ENCODE data around the gene RANBP2. TPM values are rescaled to one million over a fixed set of nuclear protein-coding genes. Genes with fewer than 3 reads are reported as not detected.
"Not testable (repeated sequence)": the region's sequence is repeated elsewhere in the genome, so short reads cannot be mapped to it uniquely, and the experiment has no call there.

Gene RANBP2
- polyA plus RNA-seq, 3 donors: 63.4 to 75.4 (median 74.3) TPM

DNA sequence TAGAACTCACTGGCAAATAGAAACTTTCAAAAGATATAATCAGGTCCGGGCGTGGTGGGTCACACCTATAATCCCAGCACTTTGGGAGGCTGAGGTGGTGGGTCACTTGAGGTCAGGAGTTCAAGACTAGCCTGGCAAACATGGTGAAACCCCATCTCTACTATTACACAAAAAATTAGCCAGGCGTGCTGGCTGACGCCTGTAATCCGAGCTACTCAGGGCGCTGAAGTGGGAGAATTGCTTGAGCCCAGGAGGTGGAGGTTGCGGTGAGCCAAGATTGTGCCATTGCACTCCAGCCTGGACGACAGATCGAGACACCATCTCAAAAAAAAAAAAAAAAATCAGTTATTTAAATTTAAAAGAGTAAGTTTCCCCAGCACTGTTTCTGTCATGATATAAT, 38.7 kb downstream of the RANBP2 start:
- DNase-seq (ENCODE audit: extremely low read depth in 1 of 11, low read depth in 9 of 11, low spot score in 4 of 11): not testable (repeated sequence)

DNA sequence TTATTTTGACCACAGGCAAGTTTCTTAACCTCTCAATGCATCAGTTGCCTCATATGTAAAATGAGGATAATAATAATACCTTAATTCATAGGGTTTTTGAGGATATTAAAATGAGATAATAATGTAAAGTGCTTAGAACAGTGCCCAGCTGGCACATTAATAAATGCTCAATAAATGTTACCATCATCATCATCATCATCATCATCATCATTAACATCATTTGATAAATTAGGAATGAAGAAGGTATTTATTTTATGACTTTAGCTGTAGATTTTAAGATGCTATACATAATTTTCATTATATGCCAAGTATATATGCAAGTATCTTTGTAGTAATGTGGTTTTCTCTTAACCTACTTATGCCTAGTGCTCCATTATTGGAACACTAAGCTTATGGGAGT, 43.3 kb downstream of the RANBP2 start:
- not testable (repeated sequence) for DNase-seq (ENCODE audit: extremely low read depth in 1 of 11, low read depth in 9 of 11, low spot score in 4 of 11)

DNA sequence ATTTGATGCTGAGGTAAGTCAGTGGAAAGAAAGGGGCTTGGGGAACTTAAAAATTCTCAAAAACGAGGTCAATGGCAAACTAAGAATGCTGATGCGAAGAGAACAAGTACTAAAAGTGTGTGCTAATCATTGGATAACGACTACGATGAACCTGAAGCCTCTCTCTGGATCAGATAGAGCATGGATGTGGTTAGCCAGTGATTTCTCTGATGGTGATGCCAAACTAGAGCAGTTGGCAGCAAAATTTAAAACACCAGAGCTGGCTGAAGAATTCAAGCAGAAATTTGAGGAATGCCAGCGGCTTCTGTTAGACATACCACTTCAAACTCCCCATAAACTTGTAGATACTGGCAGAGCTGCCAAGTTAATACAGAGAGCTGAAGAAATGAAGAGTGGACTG, 47.4 kb downstream of the RANBP2 start:
- DNase-seq (ENCODE audit: extremely low read depth in 1 of 11, low read depth in 9 of 11, low spot score in 4 of 11): not testable (repeated sequence)

DNA sequence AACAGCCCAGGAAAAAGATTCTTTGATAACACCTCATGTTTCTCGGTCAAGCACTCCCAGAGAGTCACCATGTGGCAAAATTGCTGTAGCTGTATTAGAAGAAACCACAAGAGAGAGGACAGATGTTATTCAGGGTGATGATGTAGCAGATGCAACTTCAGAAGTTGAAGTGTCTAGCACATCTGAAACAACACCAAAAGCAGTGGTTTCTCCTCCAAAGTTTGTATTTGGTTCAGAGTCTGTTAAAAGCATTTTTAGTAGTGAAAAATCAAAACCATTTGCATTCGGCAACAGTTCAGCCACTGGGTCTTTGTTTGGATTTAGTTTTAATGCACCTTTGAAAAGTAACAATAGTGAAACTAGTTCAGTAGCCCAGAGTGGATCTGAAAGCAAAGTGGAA, 48.6 kb downstream of the RANBP2 start:
- not testable (repeated sequence) for DNase-seq (ENCODE audit: extremely low read depth in 1 of 11, low read depth in 9 of 11, low spot score in 4 of 11)

DNA sequence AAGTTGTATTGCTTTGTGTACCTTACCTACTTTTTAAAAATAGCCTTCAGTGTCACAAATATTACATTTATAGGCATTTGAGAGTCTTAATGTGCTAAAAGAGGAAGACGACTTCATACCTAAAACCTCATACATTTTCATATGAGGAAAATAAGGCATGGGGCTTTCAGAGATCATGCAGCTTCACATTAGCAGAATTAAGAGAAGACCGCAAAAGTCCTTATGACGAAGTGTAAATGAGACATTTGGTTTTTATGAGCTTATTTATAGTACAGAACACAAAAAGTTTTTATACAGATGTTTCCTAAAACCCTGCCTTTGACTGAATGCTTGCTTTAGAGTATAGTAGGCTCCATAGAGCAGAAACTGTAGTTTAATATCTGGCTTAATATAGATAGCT, 57.2 kb downstream of the RANBP2 start:
- DNase-seq (ENCODE audit: extremely low read depth in 1 of 11, low read depth in 9 of 11, low spot score in 4 of 11): no peak

DNA sequence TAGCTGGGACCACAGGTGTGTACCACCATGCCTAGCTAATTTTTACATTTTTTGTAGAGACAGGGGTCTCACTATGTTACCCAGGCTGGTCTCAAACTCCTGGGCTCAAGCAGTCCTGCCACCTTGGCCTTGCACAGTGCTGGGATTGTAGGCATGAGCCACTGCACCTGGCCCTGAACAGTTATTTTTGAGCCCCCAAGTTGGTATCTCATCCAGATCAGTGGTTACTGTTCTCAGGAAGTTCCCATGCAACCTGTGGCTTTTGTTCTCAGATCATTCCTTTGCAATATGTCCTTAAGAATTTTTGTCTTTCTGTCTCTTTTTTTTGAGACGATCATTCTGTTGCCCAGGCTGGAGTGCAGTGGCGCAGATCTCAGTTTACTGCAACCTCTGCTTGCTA, 59.6 kb downstream of the RANBP2 start:
- no peak for DNase-seq (ENCODE audit: extremely low read depth in 1 of 11, low read depth in 9 of 11, low spot score in 4 of 11)

DNA sequence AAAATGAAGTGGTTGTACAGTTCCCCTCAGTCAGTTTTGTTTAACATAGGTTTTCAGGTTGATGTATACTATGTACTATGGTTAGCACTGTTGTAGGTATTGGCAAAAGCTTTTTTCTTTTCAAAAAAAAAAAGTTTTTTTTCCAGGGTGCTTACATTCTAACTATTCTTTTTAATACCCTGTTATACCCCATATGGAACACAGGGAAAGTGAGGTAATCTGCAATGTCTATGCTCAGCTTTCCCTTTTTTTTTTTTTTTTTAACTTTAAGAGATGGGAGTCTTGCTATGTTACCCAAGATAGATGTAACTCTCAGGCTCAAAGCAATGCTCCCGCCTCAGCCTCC, 66.7 kb downstream of the RANBP2 start:
- no peak for DNase-seq (ENCODE audit: extremely low read depth in 1 of 11, low read depth in 9 of 11, low spot score in 4 of 11)

DNA sequence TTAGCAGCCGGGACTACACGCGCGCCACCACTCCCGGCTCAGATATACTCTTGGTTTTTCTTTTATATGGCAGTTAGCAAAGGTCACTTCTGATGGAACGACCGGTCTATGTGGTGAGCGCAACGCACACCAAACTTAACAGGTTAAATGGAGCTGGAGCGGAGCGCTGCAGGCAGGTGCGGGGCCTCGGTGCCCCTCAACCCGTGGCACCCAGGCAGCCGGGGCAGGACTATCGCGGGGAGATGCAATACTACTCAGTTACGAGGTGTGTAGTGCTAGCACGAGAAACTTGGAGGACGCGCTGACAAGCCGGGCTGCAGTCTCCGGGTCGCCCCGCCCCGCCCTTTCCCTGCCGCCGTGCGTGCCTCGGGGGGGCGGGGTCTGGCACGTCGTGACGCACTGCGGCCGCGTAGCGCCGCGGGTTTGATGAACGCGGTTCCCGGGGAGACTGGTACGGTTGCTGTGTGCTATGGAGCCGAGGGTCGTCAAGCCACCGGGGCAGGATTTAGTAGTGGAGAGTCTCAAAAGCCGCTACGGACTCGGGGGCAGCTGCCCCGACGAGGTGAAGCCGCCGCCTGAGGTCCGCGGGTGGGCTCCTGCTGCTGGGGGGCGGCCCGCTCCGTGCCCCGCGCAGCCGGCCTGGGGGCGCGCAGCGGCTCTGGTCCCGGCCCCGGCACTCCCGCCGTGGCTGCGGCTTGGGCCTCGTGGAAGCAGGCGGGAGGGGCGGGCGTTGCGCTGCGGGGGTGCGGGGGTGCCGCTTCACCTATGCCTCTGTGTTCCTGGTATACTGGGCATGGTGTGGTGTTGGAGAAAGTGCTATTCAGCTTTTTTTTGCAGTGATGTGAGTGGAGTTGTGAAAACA, 67.3 kb downstream of the RANBP2 start, which contains the start of gene CCDC138:
CCDC138 (plus strand) TSS at position 418 of the 862 bp plus-strand sequence; CDS start at position 470, 52 bp downstream.
- peak; percentile 65 to 87 (median 83) for DNase-seq (ENCODE audit: extremely low read depth in 1 of 11, low read depth in 9 of 11, low spot score in 4 of 11)

DNA sequence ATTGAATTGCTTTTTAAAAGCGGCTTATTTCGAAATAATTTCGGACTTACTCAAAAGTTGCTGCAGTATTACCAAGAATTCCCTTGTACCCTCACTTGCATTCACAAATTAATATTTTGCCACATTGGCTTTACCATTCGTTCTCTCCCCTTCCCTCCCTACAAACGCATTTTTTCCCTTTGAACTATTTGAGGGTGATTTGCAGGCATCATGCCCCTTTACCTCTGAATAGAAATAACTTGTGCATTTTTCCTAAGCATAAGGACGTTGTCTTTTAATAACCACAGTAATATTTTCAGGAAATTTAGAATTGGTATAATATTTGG, 67.9 kb downstream of the RANBP2 start:
- peak in 2 of 11 donors; percentile 1 to 12 for DNase-seq (ENCODE audit: extremely low read depth in 1 of 11, low read depth in 9 of 11, low spot score in 4 of 11)

DNA sequence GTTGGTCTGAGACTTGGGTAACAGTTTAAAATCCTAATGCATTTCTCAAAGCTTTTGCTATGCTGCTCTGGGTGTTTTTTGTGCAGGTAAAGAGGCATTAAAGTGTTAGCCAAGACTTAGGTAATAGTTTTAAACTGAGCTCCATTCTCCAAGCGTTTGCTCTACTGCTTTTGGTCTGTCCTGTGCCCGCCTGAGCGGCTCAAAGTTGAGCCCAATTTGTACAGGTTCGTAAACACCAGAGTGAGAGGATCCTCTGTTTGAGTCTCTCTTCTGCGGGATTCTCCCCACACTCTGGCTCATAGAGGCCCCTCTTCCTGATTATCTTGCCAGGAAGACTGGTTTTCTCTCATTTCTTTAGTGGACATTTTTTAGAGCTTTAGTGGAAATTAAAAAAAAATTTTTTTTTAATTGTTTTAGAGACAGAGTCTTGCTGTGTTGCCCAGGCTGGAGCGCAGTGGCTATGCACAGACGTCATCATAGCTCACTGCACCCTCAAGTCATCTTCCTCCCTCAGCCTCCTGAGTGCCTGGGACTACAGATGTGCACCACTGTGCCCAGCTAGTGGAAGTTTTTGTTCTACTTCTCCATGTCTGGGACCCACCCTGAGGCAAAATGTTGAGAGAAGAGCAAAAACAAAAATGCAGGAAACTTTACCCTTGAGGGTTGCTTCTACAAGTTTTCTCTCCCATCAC, 83.9 kb downstream of the RANBP2 start:
- DNase-seq (ENCODE audit: extremely low read depth in 1 of 11, low read depth in 9 of 11, low spot score in 4 of 11): no peak

DNA sequence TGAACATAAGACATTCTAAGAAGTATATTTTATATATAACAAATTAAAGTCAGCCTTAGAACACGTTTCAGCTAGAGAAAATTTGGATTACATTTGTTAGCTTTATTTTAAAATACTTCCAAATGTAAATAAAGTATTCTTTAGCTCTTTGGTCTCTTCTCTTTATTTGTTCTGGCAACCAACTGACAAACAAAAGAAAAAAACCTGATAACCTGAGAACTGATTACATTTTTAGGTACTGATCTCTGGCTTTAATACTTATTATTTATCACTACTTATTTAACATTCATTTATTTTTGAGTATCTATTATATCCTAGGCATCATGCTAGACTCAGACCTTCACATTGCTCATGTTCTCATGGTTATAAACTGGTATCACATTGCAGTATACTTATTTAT, 85.8 kb downstream of the RANBP2 start:
- DNase-seq (ENCODE audit: extremely low read depth in 1 of 11, low read depth in 9 of 11, low spot score in 4 of 11): no peak

DNA sequence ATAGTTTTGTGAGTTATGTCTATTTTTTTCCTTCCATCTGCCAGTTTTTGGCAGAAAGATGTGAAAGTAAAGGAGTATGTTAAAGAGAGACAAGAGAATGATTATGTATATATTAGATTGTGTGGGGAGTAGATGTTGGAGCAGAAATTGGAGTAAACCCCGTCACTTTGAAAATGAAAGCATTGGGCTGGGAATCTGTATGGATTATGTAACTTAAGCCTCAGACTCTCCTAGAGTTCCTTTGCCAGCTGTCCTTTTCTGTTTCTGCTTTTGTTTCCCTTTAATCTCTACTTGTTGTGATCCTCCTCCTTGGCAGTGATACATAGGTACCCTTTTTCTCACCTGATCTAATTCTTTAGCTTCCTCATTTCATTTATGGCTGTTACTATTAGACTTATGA, 86.5 kb downstream of the RANBP2 start:
- no peak for DNase-seq (ENCODE audit: extremely low read depth in 1 of 11, low read depth in 9 of 11, low spot score in 4 of 11)

DNA sequence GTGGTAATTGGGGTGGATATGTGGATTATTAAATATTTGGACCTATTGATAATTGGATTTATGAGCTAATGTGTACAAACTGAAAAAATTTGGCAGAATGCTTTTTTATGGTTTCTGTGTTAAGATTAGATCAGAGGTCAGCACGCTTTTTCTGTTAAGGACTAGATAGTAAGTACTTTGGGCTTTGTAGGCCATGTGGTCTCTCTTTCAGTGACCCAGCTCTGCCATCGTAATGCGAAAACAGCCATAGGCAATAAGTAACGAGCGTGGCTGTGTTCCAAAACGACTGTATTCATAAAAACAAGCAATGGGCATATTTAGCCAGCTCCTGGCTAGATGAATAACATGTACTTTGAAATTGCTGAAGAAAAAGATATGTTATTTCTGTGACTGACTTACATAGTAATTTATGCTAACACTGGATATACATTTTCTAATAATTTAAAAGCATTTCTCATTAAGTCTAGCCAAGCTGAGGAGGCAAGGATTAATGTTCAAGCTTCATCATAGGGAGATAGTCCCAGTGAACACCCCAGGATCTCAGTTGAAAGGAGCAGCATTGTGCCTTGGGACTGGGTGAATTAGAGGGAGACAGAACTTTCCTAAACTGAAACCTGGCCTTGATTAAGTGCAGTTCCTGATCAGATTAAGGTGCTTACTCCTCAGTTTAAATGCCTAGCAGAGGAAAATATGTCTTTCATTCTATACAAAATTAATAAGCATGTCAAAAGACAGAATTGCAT, 87.3 kb downstream of the RANBP2 start:
- no peak for DNase-seq (ENCODE audit: extremely low read depth in 1 of 11, low read depth in 9 of 11, low spot score in 4 of 11)

DNA sequence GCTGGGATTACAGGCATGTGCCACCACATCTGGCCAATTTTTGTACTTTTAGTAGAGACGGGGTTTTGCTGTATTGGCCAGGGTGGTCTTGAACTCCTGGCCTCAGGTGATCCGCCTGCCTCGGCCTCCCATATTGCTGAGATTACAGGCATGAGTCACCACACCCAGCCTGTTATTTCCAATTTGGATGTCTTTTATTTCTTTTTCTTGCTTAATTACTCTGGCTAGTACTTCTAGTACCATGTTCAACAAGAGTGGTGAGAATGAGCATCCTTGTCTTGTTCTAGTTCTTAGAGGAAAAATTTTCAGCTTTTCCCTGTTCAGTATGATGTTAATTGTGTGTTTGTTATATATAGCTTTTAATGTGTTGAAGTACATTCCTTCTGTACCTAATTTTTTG, 90.7 kb downstream of the RANBP2 start:
- DNase-seq (ENCODE audit: extremely low read depth in 1 of 11, low read depth in 9 of 11, low spot score in 4 of 11): no peak

DNA sequence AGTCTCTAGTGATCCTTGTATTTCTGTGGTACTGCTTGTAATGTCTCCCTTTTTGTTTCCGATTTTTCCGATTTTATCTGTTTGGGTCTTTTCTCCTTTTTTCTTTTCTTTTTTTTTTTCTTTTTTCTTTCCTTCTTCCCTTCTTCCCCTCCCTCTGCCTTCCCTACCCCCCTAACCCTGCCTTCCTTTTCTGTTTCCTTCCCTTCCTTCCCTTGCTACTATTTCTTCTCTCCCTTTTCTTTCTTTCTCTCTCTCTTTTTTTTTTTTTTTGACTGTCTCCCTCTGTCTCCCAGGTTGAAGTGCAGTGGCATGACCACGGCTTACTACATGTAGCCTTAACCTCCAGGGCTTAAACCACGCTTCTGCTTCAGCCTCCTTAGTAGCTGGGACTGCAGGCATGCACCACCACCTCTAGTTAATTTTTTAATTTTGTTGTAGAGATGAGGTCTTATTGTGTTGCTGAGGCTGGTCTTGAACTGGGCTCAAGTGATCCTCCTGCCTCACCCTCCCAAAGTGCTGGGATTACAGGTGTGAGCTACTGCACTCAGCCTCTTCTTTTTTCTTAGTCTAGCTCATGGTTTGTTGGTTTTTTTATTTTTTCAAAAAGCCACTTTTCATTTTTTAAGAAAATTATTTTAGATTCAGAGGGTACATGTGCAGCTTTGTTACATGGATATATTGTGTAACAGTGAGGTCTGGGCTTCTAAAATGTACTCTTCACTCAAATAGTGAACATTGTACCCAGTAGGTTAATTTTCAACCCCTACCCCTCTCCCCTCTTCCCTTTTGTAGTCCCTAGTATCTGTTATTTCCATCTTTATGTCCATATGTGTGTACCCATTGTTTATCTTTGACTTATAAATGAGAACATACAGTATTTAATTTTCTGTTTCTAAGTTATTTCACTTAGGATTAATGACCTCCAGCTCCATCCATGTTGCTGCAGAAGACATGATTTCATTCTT, 92.0 kb downstream of the RANBP2 start:
- no peak for DNase-seq (ENCODE audit: extremely low read depth in 1 of 11, low read depth in 9 of 11, low spot score in 4 of 11)

DNA sequence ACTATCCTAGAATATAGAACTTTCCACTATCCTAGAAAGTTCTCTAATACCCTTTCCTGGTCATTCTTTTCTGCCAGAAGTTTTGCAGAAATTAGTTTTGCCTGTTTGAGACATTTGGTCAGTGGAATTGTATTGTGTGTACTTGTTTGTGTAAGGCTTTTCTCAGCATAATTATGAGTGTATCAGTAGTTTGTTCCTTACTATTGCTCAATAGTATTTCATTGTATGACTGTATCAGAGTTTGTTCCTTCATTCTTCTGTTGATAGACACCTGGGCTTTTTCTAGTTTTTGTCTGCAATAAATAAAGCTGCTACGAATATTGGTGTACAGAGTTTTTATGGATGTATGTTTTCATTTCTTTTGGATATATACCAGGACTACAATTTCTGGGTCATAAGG, 94.5 kb downstream of the RANBP2 start:
- no peak for DNase-seq (ENCODE audit: extremely low read depth in 1 of 11, low read depth in 9 of 11, low spot score in 4 of 11)

DNA sequence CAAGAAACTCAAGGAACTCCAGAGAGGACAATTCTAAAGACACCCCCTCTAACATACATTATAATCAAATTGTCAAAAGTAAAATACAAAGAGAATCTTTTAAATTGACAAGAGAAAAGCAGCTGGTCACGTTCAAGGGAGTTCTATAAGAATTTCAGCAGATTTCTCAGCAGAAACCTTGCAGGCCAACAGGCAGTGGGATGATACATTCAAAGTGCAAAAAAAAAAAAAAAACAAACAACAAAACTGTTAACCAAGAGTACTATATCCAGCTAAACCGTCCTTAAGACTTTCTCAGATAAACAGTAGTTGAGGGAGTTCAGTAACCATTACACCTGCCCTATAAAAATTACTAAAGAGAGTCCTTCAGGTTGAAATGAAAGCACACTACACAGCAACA, 101.2 kb downstream of the RANBP2 start:
- DNase-seq (ENCODE audit: extremely low read depth in 1 of 11, low read depth in 9 of 11, low spot score in 4 of 11): no peak

DNA sequence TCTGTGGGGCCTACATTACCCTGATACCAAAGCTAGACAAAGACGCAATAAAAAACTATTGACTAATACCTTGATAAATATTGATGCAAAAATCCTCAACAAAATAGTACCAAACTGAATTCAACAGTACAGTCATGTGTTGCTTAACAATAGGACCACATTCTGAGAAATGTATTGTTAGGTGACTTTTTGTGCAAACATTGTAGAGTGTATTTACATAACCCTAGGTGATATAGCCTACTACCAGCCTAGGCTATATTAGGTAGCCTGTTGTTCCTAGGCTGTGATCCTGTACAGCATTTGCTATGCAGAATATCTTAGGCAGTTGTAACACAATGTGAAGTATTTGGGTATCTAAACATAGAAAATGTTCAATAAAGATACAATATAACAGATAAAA, 104.0 kb downstream of the RANBP2 start:
- no peak for DNase-seq (ENCODE audit: extremely low read depth in 1 of 11, low read depth in 9 of 11, low spot score in 4 of 11)
